Tibial nerve (tissue), 4 donors: ENCODE results near the gene GPC6.

Experiments
- CTCF ChIP-seq, 5 experiments: fragments of 200-600 bp in 3 of 5; fragments of 450-650 bp in 2 of 5; sonication (generic) in 3 of 5; IDR thresholded peaks; one replicate each; pipeline ENCODE4 v1.5.1; 2016 to 2019; ENCODE audit warnings: antibody characterized with exemption in 5 of 5, mild to moderate bottlenecking in 3 of 5, moderate library complexity in 2 of 5
- EP300 ChIP-seq, 2 donors: sonication (generic); formaldehyde crosslinking; IDR thresholded peaks; one replicate each; pipeline ENCODE4 v1.6.1; 2017; ENCODE audit warnings: antibody characterized with exemption in 2 of 2, mild to moderate bottlenecking in 1 of 2
- POLR2A ChIP-seq, 2 donors: fragments of 450-650 bp; IDR thresholded peaks; one replicate each; pipeline ENCODE4 v1.6.1; 2017; ENCODE audit warnings: antibody characterized with exemption in 2 of 2, mild to moderate bottlenecking in 2 of 2, moderate library complexity in 2 of 2

- no peak for TF ChIP-seq EP300 (IDR thresholded peaks at IDR 0.05)
- no peak for TF ChIP-seq CTCF (IDR thresholded peaks at IDR 0.05)
- no peak for TF ChIP-seq POLR2A (IDR thresholded peaks at IDR 0.05)
These were observed 1169.3 kb downstream of the GPC6 start for GRCh38 chr13:94395860-94396259.
